ENCODE results near the gene MDN1.

GRCh38 chr6:89786970-89787369, 32.6 kb downstream of the MDN1 start:
- TF ChIP-seq GATA3 (IDR thresholded peaks at IDR 0.05; ENCODE audit: low read depth, low read length) (no peak), GATA2 (IDR thresholded peaks at IDR 0.05; ENCODE audit: low read depth, low read length) (no peak)

Data from SH-SY5Y (cell line).